GM10248 (cell line): ENCODE results near the gene RAB29.

Experiments
- CTCF ChIA-PET: fragments of 300-600 bp; sonication (Branson Sonifier 250); formaldehyde crosslinking; extraction: SDS; loops from one replicate; lab custom pipeline; 2021; ENCODE audit warnings: antibody characterized with exemption; lab: Yijun Ruan, JAX
- POLR2A ChIA-PET: fragments of 350-650 bp; sonication (Branson Sonifier 250); formaldehyde crosslinking; extraction: SDS; loops from one replicate; lab custom pipeline; 2020; ENCODE audit warnings: antibody characterized with exemption; lab: Yijun Ruan, JAX
- DNase-seq: peaks from one replicate; pipeline ENCODE4 v3.0.0; 2012; ENCODE audit errors: extremely low spot score
- TF ChIP-seq, protein P1 (sequence below): IDR thresholded peaks from 2 replicates; pipeline ENCODE4 v1.5.1; 2012; ENCODE audit warnings: mild to moderate bottlenecking, low read depth; ENCODE audit errors: extremely low read depth, missing control alignments, control extremely low read depth

The RAB29 gene

DNA sequence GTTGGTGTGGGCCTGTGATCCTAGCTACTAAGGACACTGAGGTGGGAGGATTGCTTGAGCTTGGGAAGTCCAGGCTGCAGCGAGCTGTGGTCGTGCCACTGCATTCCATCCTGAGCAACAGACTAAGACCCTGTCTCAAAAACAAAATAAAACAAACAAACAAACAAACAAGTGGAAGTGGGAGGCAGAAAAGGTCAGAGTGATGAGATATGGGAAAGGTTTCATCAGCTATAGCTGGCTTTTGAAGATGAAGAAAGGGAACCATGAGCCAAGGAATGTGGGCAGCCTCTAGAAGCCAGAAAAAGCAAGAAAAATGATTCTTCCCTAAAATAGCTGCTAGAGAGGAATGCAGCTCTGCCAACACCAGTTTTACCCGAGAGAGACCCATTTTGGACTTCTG is 14.7 kb downstream of the RAB29 start:
- ChIA-PET CTCF (interaction anchor here (0.9 to 1.2 kb wide), 3 partner anchors 16 to 102 kb away, joined by 3 to 4 read pairs (median 4); no protein-coding TSS in a partner anchor), POLR2A (no interaction called here)
- no peak for DNase-seq
- TF ChIP-seq, protein P1, sequence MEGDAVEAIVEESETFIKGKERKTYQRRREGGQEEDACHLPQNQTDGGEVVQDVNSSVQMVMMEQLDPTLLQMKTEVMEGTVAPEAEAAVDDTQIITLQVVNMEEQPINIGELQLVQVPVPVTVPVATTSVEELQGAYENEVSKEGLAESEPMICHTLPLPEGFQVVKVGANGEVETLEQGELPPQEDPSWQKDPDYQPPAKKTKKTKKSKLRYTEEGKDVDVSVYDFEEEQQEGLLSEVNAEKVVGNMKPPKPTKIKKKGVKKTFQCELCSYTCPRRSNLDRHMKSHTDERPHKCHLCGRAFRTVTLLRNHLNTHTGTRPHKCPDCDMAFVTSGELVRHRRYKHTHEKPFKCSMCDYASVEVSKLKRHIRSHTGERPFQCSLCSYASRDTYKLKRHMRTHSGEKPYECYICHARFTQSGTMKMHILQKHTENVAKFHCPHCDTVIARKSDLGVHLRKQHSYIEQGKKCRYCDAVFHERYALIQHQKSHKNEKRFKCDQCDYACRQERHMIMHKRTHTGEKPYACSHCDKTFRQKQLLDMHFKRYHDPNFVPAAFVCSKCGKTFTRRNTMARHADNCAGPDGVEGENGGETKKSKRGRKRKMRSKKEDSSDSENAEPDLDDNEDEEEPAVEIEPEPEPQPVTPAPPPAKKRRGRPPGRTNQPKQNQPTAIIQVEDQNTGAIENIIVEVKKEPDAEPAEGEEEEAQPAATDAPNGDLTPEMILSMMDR: no peak

DNA sequence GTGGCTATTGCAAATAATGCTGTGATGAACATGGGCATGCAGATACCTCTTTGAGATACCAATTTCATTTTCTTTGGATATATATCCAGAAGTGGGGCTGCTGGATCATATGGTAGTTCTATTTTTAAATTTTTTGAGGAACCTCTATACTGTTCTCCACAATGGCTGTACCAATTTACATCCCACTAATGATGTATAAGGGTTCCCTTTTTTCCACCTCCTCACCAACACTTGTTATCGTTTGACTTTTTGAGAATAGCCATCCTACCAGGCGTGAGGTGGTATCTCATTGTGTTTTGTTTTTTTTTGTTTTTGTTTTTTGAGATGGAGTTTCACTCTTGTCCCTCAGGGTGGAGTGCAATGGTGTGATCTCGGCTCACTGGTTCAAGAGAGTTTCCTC is 18.7 kb downstream of the RAB29 start:
- TF ChIP-seq, protein P1: no peak
- ChIA-PET POLR2A (no interaction called here), CTCF (interaction anchor here (1.2 kb wide), 1 partner anchor 17 kb away, joined by 3 read pairs; no protein-coding TSS in a partner anchor)
- DNase-seq: no peak

DNA sequence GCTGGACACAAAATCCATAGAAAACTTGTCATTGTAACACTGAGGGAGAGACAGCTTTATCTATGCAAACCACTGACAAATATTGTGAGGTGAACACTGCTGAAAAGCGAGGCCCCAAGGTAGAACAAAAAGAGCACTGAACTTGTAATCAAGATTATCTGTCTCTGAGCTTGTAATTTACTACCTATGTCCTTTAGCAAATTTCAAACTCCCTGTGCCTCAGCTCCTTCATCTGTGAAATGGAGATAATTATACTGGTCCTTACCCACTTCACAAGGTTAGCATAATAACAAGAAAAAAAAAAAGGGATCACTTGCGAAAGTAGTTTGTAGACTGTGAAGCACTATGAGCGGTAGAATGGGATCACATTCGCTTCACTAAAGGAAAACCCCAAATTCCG is 20.4 kb downstream of the RAB29 start:
- POLR2A ChIA-PET: no interaction called here
- TF ChIP-seq, protein P1: no peak
- CTCF ChIA-PET: interaction anchor here (1.4 kb wide), 1 partner anchor 37 kb away, joined by 3 read pairs; no protein-coding TSS in a partner anchor
- no peak for DNase-seq

DNA sequence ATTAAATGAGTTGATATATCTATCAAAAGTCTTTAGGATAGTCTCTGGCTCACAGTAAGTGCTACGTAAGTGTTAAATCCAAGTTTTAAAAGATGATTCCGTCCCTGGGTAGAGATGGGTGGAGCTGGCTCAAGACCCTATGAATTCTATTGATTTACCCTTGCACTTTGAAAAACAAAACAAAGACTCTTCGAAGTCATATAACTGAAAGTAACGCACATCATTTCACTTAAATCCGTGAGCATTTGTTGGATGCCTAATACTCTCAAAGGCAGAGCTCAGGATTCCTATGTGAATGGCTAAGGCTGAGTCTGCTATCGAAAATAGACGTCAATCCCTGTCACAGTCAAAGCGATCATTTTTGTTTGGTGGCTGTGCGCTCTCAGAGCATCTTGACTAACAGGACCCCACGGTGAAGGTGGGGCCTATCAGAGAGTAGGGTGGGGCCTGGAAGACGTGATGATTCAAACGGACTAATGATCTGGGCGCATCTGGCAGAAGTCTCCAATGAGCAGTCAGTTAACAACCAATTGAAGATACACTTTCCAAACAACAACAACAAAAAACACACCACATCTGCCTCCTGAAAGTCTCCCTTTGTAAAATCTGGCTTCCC is 24.1 kb downstream of the RAB29 start:
- TF ChIP-seq, protein P1: no peak
- CTCF ChIA-PET: interaction anchor here (0.7 to 1.3 kb wide), 3 partner anchors 21 to 160 kb away, joined by 3 to 5 read pairs (median 3); no protein-coding TSS in a partner anchor
- DNase-seq: no peak

DNA sequence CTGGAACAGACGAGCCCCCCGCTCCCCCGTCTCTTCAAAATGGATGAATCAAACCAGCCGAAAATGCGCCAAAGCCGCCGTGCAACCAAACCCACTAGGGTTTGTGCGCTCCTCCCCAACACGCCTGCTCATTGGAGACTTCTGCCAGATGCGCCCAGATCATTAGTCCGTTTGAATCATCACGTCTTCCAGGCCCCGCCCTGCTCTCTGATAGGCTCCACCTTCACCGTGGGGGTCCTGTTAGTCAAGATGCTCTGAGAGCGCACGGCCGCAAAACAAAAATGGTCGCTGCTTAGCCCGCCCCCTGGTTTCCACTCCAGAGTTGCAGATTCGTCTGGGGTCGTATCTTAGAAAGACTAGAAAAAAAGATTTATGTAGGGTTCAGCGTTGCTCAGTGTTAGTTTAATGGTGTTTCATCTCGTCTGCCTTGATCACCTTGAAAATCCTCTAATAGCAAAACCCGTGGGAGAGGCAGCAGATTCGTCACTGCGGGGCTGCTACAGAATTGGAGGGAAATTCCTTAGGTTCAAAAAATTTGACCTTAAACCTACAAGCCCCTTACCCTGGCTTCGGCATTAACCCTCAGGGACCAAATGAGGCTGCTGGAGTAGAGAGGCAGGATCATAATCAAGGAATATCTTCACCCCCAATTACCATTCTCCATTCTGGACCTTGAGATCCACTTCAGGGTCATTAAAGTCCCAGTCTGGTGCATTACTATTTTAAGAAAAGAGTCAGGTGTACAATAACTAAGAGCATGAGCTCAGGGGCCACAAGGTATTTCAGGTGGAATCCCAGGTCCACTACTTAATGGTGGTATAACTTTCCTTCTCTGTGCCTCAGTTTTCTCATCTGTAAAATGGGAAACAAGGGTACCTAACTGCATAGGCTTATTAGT is 24.9 kb downstream of the RAB29 start, which contains the start of gene NUCKS1:
NUCKS1 (minus strand) TSS at position 45 of the 898 bp plus-strand sequence. CDS start 209 bp downstream, outside the sequence.
- ChIA-PET CTCF (interaction anchor here (0.7 to 1.3 kb wide), 3 partner anchors 39 to 159 kb away, joined by 3 to 5 read pairs (median 3); no protein-coding TSS in a partner anchor), POLR2A (interaction anchor here (0.6 kb wide), 1 partner anchor 147 kb away, joined by 3 read pairs; no protein-coding TSS in a partner anchor)
- TF ChIP-seq, protein P1: no peak
- peak; percentile 86 for DNase-seq

More for the DNA sequence above, 24.1 kb downstream of the RAB29 start:
- POLR2A ChIA-PET: no interaction called here

DNA sequence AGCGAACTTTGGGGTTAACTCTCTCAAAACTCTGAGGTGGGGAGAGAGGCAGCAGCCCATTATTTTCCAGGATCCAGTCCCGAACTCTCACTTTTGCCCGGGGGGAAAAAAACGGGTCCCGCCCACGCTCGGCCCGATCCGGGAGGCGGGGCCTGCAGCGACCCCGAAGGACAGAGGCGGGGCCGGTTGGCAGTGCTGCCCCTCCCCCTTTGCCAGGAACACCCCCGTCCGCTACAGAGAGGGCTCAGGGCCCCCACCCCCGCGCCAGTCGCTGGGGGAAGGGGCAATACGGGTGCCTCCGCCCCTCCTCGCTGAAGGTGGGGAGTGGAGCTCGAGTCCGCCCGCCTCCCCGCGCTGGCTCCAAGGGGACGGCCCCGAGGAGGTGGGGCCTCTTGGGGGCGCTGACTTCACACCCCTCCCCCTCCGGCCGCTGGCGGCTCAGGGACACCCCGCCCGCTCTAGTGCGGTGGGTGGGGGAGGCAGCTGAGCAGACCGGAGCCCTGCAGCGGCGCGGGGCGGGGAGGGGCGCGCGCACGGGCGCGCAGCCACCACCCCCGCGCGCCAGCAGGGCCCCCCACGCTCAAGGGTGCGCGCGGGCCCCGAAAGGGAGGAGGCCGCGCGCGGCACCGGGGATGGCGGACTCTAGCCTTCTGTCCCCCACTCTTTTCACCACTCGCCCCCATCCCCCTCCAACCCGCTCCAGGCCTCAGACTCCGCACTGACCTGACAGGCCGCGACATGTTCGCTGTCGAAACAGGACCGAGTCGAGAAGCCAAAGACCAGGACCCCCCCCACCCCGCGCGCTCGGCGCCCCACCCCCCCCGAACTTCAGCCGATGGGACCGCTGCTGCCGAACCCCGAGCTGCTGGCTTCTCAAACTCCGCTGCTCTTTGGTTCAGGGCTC is 25.8 kb downstream of the RAB29 start:
- TF ChIP-seq, protein P1: no peak
- DNase-seq: peak; percentile 97
- POLR2A ChIA-PET: interaction anchor here (0.6 to 1.0 kb wide), 2 partner anchors 24 to 148 kb away, joined by 3 read pairs; no protein-coding TSS in a partner anchor
- CTCF ChIA-PET: interaction anchor here (0.8 to 1.5 kb wide), 3 partner anchors 12 to 91 kb away, joined by 3 to 5 read pairs (median 3); no protein-coding TSS in a partner anchor
